ENCODE results near the gene TMEM108.
A peak's percentile ranks its signal among the peaks of the same experiment; 100 is the strongest.

The TMEM108 gene

GRCh38 chr3:133055339-133055738, 17.1 kb downstream of the TMEM108 start:
- DNase-seq = no peak

GRCh38 chr3:133058243-133058642, 20.1 kb downstream of the TMEM108 start:
- DNase-seq = no peak

GRCh38 chr3:133058831-133059230, 20.6 kb downstream of the TMEM108 start:
- DNase-seq = no peak

- DNase-seq = no peak
Measured at GRCh38 chr3:133065193-133065961, 27.2 kb downstream of the TMEM108 start.

- DNase-seq = no peak
Measured at GRCh38 chr3:133066026-133066425, 27.8 kb downstream of the TMEM108 start.

GRCh38 chr3:133069556-133070286, 31.5 kb downstream of the TMEM108 start:
- DNase-seq = no peak

GRCh38 chr3:133074977-133075376, 36.8 kb downstream of the TMEM108 start:
- DNase-seq = no peak

GRCh38 chr3:133077688-133078087, 39.5 kb downstream of the TMEM108 start:
- DNase-seq = no peak

- DNase-seq = no peak
Measured at GRCh38 chr3:133079621-133080020, 41.4 kb downstream of the TMEM108 start.

GRCh38 chr3:133081016-133081415, 42.8 kb downstream of the TMEM108 start:
- no peak for DNase-seq

- DNase-seq = no peak
Measured at GRCh38 chr3:133083395-133083794, 45.2 kb downstream of the TMEM108 start.

GRCh38 chr3:133089906-133090485, 51.8 kb downstream of the TMEM108 start:
- DNase-seq = no peak

- no peak for DNase-seq
Measured at GRCh38 chr3:133092681-133093080, 54.5 kb downstream of the TMEM108 start.

GRCh38 chr3:133093366-133093765, 55.2 kb downstream of the TMEM108 start:
- DNase-seq = no peak

GRCh38 chr3:133096900-133097613, 58.9 kb downstream of the TMEM108 start:
- peak; percentile 48 for DNase-seq

GRCh38 chr3:133103706-133104105, 65.5 kb downstream of the TMEM108 start:
- no peak for DNase-seq

GRCh38 chr3:133106169-133106568, 68.0 kb downstream of the TMEM108 start:
- DNase-seq = no peak

- no peak for DNase-seq
Measured at GRCh38 chr3:133112666-133113065, 74.5 kb downstream of the TMEM108 start.

- no peak for DNase-seq
Measured at GRCh38 chr3:133113526-133113925, 75.3 kb downstream of the TMEM108 start.

GRCh38 chr3:133113927-133114597, 75.9 kb downstream of the TMEM108 start:
- DNase-seq = no peak

GRCh38 chr3:133115176-133115575, 77.0 kb downstream of the TMEM108 start:
- DNase-seq = no peak

GRCh38 chr3:133117342-133117741, 79.2 kb downstream of the TMEM108 start:
- DNase-seq = no peak

Data from fibroblast of skin of scalp (primary cell).